Measurements from ENCODE around the gene PLCB3.
"Not testable (repeated sequence)": the region's sequence is repeated elsewhere in the genome, so short reads cannot be mapped to it uniquely, and the experiment has no call there.

The PLCB3 gene

DNA sequence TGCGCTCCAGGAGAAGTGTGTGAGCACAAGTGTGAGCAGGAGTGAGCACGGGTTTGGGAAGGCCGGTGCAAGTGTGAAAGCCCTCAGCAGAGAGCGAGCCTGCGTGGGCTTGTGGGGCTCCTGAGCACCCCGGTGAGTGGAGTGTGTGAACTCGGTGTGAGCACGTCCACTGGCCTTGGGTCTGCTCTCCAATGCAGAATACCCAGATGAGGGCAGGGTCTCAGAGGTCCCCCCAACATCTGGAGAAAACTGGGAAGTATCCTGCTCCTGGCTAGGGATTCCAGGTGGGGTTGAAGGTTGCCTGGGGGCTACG, 55.2 kb downstream of the PLCB3 start:
- DNase-seq, result no peak

DNA sequence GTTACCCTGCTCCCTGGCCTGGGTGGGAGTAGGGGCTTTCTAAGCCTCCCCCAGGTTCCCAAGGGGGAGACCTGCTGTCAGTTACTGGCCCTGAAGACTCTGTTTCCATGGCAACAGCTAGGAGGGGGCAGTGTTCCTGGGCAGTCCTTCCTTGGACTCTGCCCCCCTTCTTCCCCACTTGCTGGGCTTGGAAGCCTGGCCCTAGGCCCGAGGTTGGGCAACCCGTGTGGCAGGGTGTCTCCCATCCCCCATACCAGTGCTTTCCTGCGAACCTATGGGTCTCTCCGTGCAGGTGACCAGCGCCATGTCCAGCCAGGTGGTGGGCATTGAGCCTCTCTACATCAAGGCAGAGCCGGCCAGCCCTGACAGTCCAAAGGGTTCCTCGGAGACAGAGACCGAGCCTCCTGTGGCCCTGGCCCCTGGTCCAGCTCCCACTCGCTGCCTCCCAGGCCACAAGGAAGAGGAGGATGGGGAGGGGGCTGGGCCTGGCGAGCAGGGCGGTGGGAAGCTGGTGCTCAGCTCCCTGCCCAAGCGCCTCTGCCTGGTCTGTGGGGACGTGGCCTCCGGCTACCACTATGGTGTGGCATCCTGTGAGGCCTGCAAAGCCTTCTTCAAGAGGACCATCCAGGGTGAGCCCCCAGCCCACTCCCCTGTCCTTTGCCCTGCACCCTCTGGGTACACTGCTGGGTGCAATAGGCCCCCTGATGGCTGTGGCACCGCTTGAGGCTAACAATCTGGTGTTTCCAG, 55.7 kb downstream of the PLCB3 start:
- no peak for DNase-seq

GRCh38 chr11:64307795-64308194, 56.5 kb downstream of the PLCB3 start:
- DNase-seq, result not testable (repeated sequence)

- DNase-seq, result no peak
These were observed 61.6 kb downstream of the PLCB3 start for GRCh38 chr11:64312947-64313346.

GRCh38 chr11:64313491-64314145, 62.3 kb downstream of the PLCB3 start:
- DNase-seq, result no peak

GRCh38 chr11:64314146-64314804, 62.9 kb downstream of the PLCB3 start:
- no peak for DNase-seq

DNA sequence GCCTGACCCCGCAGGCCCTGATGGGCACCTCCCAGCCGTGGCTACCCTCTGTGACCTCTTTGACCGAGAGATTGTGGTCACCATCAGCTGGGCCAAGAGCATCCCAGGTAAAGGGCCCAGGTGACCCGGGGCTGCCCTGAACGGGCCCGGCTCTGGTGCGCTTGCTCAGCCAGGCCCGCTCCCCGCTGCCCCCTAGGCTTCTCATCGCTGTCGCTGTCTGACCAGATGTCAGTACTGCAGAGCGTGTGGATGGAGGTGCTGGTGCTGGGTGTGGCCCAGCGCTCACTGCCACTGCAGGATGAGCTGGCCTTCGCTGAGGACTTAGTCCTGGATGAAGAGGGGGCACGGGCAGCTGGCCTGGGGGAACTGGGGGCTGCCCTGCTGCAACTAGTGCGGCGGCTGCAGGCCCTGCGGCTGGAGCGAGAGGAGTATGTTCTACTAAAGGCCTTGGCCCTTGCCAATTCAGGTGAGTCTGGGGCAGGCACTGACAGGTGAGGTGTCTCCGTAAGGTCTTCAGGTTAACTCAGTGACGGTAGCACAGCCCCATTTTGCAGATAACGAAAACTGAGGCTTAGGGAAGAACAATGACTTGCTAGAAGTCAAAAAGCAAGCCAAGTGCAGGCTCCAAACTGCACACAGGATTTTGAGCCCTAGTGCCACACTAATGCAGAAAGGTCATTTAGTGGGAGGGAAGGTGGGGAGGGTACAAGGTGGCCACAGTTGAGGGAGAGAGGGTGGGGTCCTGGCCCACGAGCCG, 63.7 kb downstream of the PLCB3 start:
- no peak for DNase-seq

DNA sequence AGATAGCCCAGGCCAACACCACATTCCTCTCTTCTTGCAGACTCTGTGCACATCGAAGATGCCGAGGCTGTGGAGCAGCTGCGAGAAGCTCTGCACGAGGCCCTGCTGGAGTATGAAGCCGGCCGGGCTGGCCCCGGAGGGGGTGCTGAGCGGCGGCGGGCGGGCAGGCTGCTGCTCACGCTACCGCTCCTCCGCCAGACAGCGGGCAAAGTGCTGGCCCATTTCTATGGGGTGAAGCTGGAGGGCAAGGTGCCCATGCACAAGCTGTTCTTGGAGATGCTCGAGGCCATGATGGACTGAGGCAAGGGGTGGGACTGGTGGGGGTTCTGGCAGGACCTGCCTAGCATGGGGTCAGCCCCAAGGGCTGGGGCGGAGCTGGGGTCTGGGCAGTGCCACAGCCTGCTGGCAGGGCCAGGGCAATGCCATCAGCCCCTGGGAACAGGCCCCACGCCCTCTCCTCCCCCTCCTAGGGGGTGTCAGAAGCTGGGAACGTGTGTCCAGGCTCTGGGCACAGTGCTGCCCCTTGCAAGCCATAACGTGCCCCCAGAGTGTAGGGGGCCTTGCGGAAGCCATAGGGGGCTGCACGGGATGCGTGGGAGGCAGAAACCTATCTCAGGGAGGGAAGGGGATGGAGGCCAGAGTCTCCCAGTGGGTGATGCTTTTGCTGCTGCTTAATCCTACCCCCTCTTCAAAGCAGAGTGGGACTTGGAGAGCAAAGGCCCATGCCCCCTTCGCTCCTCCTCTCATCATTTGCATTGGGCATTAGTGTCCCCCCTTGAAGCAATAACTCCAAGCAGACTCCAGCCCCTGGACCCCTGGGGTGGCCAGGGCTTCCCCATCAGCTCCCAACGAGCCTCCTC, 64.6 kb downstream of the PLCB3 start:
- not testable (repeated sequence) for DNase-seq

- peak; percentile 53 for DNase-seq
These were observed 65.5 kb downstream of the PLCB3 start for GRCh38 chr11:64316672-64317324.

GRCh38 chr11:64317325-64317960, 66.1 kb downstream of the PLCB3 start, which contains the start of gene TRMT112:
TSS of gene TRMT112 (minus strand) at chr11:64317559. CDS start at chr11:64317526, 33 bp downstream.
- DNase-seq, result peak; percentile 98

GRCh38 chr11:64317961-64318765, 66.8 kb downstream of the PLCB3 start, which contains the start of gene PRDX5:
TSS of gene PRDX5 (plus strand) at chr11:64318121. CDS start at chr11:64318216, 95 bp downstream.
- DNase-seq, result peak; percentile 98

All from CD4-positive, alpha-beta T cell treated with Interleukin-15 for 1 hour (primary cell).